Measurements from ENCODE around the gene MYCN. TPM values are rescaled to one million over a fixed set of nuclear protein-coding genes. Genes with fewer than 3 reads are reported as not detected.
"Not testable (repeated sequence)": the region's sequence is repeated elsewhere in the genome, so short reads cannot be mapped to it uniquely, and the experiment has no call there.

The MYCN gene
- total and polyA plus RNA-seq, 5 donors from 2014 or later: 0.08 to 2.2 (median 0.09) TPM; not detected in 2

GRCh38 chr2:15903910-15904309 lies 36.4 kb upstream of the MYCN start:
- not testable (repeated sequence) for DNase-seq; H3K4me3 Mint-ChIP-seq; H3K27me3 ChIP-seq (ENCODE audit: control insufficient read depth, insufficient read depth, low read length); H3K27ac Mint-ChIP-seq; H3K36me3 Mint-ChIP-seq; H3K9me3 Mint-ChIP-seq; ATAC-seq (ENCODE audit: low read depth in 2 of 2); H3K36me3 ChIP-seq (ENCODE audit: control insufficient read depth, insufficient read depth, low read length); H3K9me3 ChIP-seq (ENCODE audit: control insufficient read depth in 2 of 2, low read length in 2 of 2); H3K4me1 Mint-ChIP-seq; H3K4me1 ChIP-seq (ENCODE audit: control insufficient read depth, insufficient read depth, low read length, poor library complexity, severe bottlenecking); H3K4me3 ChIP-seq (ENCODE audit: low read depth, low read length); H3K27me3 Mint-ChIP-seq; H3K27ac ChIP-seq (ENCODE audit: insufficient read depth, low read length, poor library complexity, severe bottlenecking)

DNA sequence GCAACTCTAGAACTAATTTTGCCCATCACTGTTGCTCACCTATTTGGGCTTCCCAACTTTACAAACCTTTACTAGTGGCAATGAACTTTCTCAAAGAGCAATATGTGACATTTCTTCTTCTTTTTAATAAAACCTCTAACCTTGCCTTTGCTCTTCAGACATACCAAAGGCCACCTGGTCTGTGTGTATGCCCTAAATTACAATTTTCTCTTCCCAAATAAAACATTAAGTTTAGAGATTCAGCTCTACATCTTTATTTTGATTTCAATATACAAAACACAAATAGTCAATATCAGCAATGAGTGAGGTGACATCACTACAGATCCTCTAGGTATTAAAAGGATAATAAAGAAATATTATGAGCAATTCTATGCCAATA lies 35.1 kb upstream of the MYCN start:
- H3K4me1 Mint-ChIP-seq: peaks cover 0 to 2% (median 0%) of the 10 kb centered on the region in 4 donors
- peaks cover 7% of the 10 kb centered on the region for H3K27me3 Mint-ChIP-seq

DNA sequence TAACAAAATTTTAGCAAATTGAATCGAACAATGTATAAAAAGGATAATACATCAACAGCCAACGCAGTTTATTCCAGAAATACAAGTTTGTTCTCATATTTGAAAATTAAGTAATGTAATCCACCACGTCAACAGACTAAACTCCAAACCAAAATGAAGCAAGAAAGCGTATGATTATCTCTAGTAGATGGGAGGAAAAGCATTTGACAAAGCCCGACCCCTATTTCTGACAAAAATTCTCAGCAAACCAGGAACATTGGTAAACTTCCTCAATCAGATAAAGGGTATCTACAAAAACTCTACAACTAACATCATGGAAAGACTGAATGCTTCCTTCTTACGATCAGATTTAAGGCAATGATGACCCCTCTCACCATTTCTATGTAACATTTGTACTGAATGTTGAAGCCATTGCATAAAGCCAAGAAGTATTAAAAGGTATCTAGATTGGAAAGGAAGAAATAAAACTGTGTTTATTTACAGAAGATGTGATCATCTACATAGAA lies 34.3 kb upstream of the MYCN start:
- H3K4me1 ChIP-seq (ENCODE audit: control insufficient read depth, insufficient read depth, low read length, poor library complexity, severe bottlenecking): no peaks in the 10 kb centered on the region
- Mint-ChIP-seq H3K9me3 (peaks cover 0 to 2% (median 0%) of the 10 kb centered on the region in 7 donors), H3K36me3 (no peaks in the 10 kb centered on the region), H3K4me3 (no peak overlapping the region), H3K4me1 (peaks cover 0 to 2% (median 0%) of the 10 kb centered on the region in 4 donors), H3K27me3 (peaks cover 7% of the 10 kb centered on the region), H3K27ac (no peak overlapping the region)
- ATAC-seq (ENCODE audit: low read depth in 2 of 2) (no peak), DNase-seq (no peak)
- H3K27me3 ChIP-seq (ENCODE audit: control insufficient read depth, insufficient read depth, low read length): no peaks in the 10 kb centered on the region
- H3K36me3 ChIP-seq (ENCODE audit: control insufficient read depth, insufficient read depth, low read length): no peaks in the 10 kb centered on the region
- H3K27ac ChIP-seq (ENCODE audit: insufficient read depth, low read length, poor library complexity, severe bottlenecking): no peak overlapping the region
- no peaks in the 10 kb centered on the region for H3K9me3 ChIP-seq (ENCODE audit: control insufficient read depth in 2 of 2, low read length in 2 of 2)
- H3K4me3 ChIP-seq (ENCODE audit: low read depth, low read length): no peak overlapping the region

More for the DNA sequence above, 35.1 kb upstream of the MYCN start:
- Histone ChIP-seq H3K27ac (ENCODE audit: insufficient read depth, low read length, poor library complexity, severe bottlenecking) (no peak overlapping the region), H3K4me1 (ENCODE audit: control insufficient read depth, insufficient read depth, low read length, poor library complexity, severe bottlenecking) (no peaks in the 10 kb centered on the region), H3K36me3 (ENCODE audit: control insufficient read depth, insufficient read depth, low read length) (no peaks in the 10 kb centered on the region), H3K9me3 (ENCODE audit: control insufficient read depth in 2 of 2, low read length in 2 of 2) (no peaks in the 10 kb centered on the region), H3K27me3 (ENCODE audit: control insufficient read depth, insufficient read depth, low read length) (no peaks in the 10 kb centered on the region), H3K4me3 (ENCODE audit: low read depth, low read length) (no peak overlapping the region)
- Mint-ChIP-seq H3K4me3 (no peak overlapping the region), H3K27ac (no peak overlapping the region), H3K9me3 (peaks cover 0 to 3% (median 0%) of the 10 kb centered on the region in 7 donors), H3K36me3 (no peaks in the 10 kb centered on the region)
- ATAC-seq (ENCODE audit: low read depth in 2 of 2) (no peak), DNase-seq (no peak)

GRCh38 chr2:15906778-15907177 lies 33.6 kb upstream of the MYCN start:
- peaks cover 0 to 2% (median 0%) of the 10 kb centered on the region in 4 donors for H3K4me1 Mint-ChIP-seq
- no peaks in the 10 kb centered on the region for H3K27me3 ChIP-seq (ENCODE audit: control insufficient read depth, insufficient read depth, low read length)
- no peaks in the 10 kb centered on the region for H3K9me3 ChIP-seq (ENCODE audit: control insufficient read depth in 2 of 2, low read length in 2 of 2)
- no peak overlapping the region for H3K4me3 Mint-ChIP-seq
- no peaks in the 10 kb centered on the region for H3K36me3 ChIP-seq (ENCODE audit: control insufficient read depth, insufficient read depth, low read length)
- no peak overlapping the region for H3K4me3 ChIP-seq (ENCODE audit: low read depth, low read length)
- H3K9me3 Mint-ChIP-seq: no peaks in the 10 kb centered on the region
- peaks cover 7% of the 10 kb centered on the region for H3K27me3 Mint-ChIP-seq
- H3K4me1 ChIP-seq (ENCODE audit: control insufficient read depth, insufficient read depth, low read length, poor library complexity, severe bottlenecking): no peaks in the 10 kb centered on the region
- ATAC-seq (ENCODE audit: low read depth in 2 of 2): no peak
- no peak overlapping the region for H3K27ac ChIP-seq (ENCODE audit: insufficient read depth, low read length, poor library complexity, severe bottlenecking)
- H3K27ac Mint-ChIP-seq: no peak overlapping the region
- DNase-seq: no peak
- no peaks in the 10 kb centered on the region for H3K36me3 Mint-ChIP-seq

GRCh38 chr2:15907461-15908324 lies 32.7 kb upstream of the MYCN start:
- no peaks in the 10 kb centered on the region for H3K27me3 ChIP-seq (ENCODE audit: control insufficient read depth, insufficient read depth, low read length)

GRCh38 chr2:15908371-15908770 lies 32.0 kb upstream of the MYCN start:
- ATAC-seq (ENCODE audit: low read depth in 2 of 2): no peak
- H3K4me3 ChIP-seq (ENCODE audit: low read depth, low read length): no peak overlapping the region
- peaks cover 7% of the 10 kb centered on the region for H3K27me3 Mint-ChIP-seq
- no peaks in the 10 kb centered on the region for H3K36me3 Mint-ChIP-seq
- H3K27me3 ChIP-seq (ENCODE audit: control insufficient read depth, insufficient read depth, low read length): no peaks in the 10 kb centered on the region
- no peaks in the 10 kb centered on the region for H3K4me1 ChIP-seq (ENCODE audit: control insufficient read depth, insufficient read depth, low read length, poor library complexity, severe bottlenecking)
- no peaks in the 10 kb centered on the region for H3K36me3 ChIP-seq (ENCODE audit: control insufficient read depth, insufficient read depth, low read length)
- peaks cover 0 to 2% (median 0%) of the 10 kb centered on the region in 4 donors for H3K4me1 Mint-ChIP-seq
- H3K27ac Mint-ChIP-seq: no peak overlapping the region
- no peaks in the 10 kb centered on the region for H3K9me3 Mint-ChIP-seq
- H3K27ac ChIP-seq (ENCODE audit: insufficient read depth, low read length, poor library complexity, severe bottlenecking): no peak overlapping the region
- no peak overlapping the region for H3K4me3 Mint-ChIP-seq
- H3K9me3 ChIP-seq (ENCODE audit: control insufficient read depth in 2 of 2, low read length in 2 of 2): no peaks in the 10 kb centered on the region
- no peak for DNase-seq

More at GRCh38 chr2:15907461-15908324, 32.7 kb upstream of the MYCN start:
- H3K9me3 Mint-ChIP-seq: no peaks in the 10 kb centered on the region
- peaks cover 0 to 2% (median 0%) of the 10 kb centered on the region in 4 donors for H3K4me1 Mint-ChIP-seq
- Histone ChIP-seq H3K36me3 (ENCODE audit: control insufficient read depth, insufficient read depth, low read length) (no peaks in the 10 kb centered on the region), H3K9me3 (ENCODE audit: control insufficient read depth in 2 of 2, low read length in 2 of 2) (no peaks in the 10 kb centered on the region), H3K4me3 (ENCODE audit: low read depth, low read length) (no peak overlapping the region), H3K4me1 (ENCODE audit: control insufficient read depth, insufficient read depth, low read length, poor library complexity, severe bottlenecking) (no peaks in the 10 kb centered on the region), H3K27ac (ENCODE audit: insufficient read depth, low read length, poor library complexity, severe bottlenecking) (no peak overlapping the region)
- no peak overlapping the region for H3K27ac Mint-ChIP-seq
- no peak overlapping the region for H3K4me3 Mint-ChIP-seq
- H3K27me3 Mint-ChIP-seq: peaks cover 7% of the 10 kb centered on the region
- no peaks in the 10 kb centered on the region for H3K36me3 Mint-ChIP-seq
- DNase-seq: no peak
- ATAC-seq (ENCODE audit: low read depth in 2 of 2): no peak

DNA sequence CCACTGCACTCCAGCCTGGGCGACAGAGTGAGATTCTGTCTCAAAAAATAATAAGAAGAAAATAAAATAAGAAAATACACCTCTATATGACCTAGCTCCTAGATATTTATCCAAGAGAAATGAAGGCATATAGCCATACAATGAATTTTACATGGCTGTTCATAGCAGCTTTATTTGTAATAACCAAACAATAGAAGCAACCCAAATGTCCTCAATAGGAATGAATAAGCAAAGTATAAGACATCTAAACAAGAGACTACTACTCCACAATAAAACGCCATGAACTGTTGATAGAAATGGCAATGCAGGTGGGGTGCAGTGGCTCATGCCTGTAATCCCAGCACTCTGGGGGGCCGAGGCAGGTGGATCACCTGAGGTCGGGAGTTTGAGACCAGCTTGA lies 31.2 kb upstream of the MYCN start:
- peaks cover 0 to 2% (median 0%) of the 10 kb centered on the region in 4 donors for H3K4me1 Mint-ChIP-seq
- no peak for ATAC-seq (ENCODE audit: low read depth in 2 of 2)

GRCh38 chr2:15909736-15910135 lies 30.6 kb upstream of the MYCN start:
- peaks cover 0 to 2% (median 0%) of the 10 kb centered on the region in 4 donors for H3K4me1 Mint-ChIP-seq
- no peaks in the 10 kb centered on the region for H3K36me3 Mint-ChIP-seq
- ATAC-seq (ENCODE audit: low read depth in 2 of 2) (no peak), DNase-seq (no peak)
- Histone ChIP-seq H3K27ac (ENCODE audit: insufficient read depth, low read length, poor library complexity, severe bottlenecking) (no peak overlapping the region), H3K36me3 (ENCODE audit: control insufficient read depth, insufficient read depth, low read length) (no peaks in the 10 kb centered on the region), H3K4me1 (ENCODE audit: control insufficient read depth, insufficient read depth, low read length, poor library complexity, severe bottlenecking) (no peaks in the 10 kb centered on the region), H3K27me3 (ENCODE audit: control insufficient read depth, insufficient read depth, low read length) (no peaks in the 10 kb centered on the region), H3K9me3 (ENCODE audit: control insufficient read depth in 2 of 2, low read length in 2 of 2) (no peaks in the 10 kb centered on the region), H3K4me3 (ENCODE audit: low read depth, low read length) (no peak overlapping the region)
- no peak overlapping the region for H3K27ac Mint-ChIP-seq
- H3K9me3 Mint-ChIP-seq: no peaks in the 10 kb centered on the region
- H3K4me3 Mint-ChIP-seq: no peak overlapping the region
- H3K27me3 Mint-ChIP-seq: peaks cover 7% of the 10 kb centered on the region

More for the DNA sequence above, 31.2 kb upstream of the MYCN start:
- Histone ChIP-seq H3K9me3 (ENCODE audit: control insufficient read depth in 2 of 2, low read length in 2 of 2) (no peaks in the 10 kb centered on the region), H3K4me1 (ENCODE audit: control insufficient read depth, insufficient read depth, low read length, poor library complexity, severe bottlenecking) (no peaks in the 10 kb centered on the region), H3K4me3 (ENCODE audit: low read depth, low read length) (no peak overlapping the region), H3K27me3 (ENCODE audit: control insufficient read depth, insufficient read depth, low read length) (no peaks in the 10 kb centered on the region), H3K27ac (ENCODE audit: insufficient read depth, low read length, poor library complexity, severe bottlenecking) (no peak overlapping the region), H3K36me3 (ENCODE audit: control insufficient read depth, insufficient read depth, low read length) (no peaks in the 10 kb centered on the region)
- DNase-seq: no peak
- Mint-ChIP-seq H3K36me3 (no peaks in the 10 kb centered on the region), H3K9me3 (no peaks in the 10 kb centered on the region), H3K27me3 (peaks cover 7% of the 10 kb centered on the region), H3K4me3 (no peak overlapping the region), H3K27ac (no peak overlapping the region)
